ENCODE measurements around the gene DNAH2.
A peak's percentile ranks its signal among the peaks of the same experiment; 100 is the strongest.

The DNAH2 gene

DNA sequence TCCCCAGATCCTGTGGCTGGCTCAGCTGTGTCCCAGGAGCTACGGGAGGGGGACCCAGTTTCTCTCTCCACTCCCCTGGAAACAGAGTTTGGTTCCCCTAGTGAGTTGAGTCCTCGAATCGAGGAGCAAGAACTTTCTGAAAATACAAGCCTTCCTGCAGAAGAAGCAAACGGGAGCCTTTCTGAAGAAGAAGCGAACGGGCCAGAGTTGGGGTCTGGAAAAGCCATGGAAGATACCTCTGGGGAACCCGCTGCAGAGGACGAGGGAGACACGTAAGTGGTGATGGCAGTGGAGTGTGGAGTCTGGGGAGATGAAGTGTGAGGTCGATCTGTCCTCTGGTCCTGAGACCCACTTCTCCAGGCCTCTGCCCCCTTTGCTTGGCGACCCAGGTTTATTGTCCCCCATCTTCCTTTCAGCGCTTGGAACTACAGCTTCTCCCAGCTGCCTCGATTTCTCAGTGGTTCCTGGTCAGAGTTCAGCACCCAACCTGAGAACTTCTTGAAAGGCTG is 28.7 kb upstream of the DNAH2 start:
- Mint-ChIP-seq H3K27ac (peak overlapping the region; percentile 99 to 100), H3K4me1 (peaks cover 46% of the 10 kb centered on the region), H3K4me3 (peak overlapping the region; percentile 94 to 96), H3K9me3 (no peaks in the 10 kb centered on the region), H3K27me3 (no peaks in the 10 kb centered on the region)
- ATAC-seq (no peak), DNase-seq (no peak)

GRCh38 chr17:7695586-7695985 is 22.0 kb upstream of the DNAH2 start:
- no peak overlapping the region for H3K4me3 Mint-ChIP-seq
- H3K9me3 Mint-ChIP-seq = no peaks in the 10 kb centered on the region

GRCh38 chr17:7697828-7698588 is 19.5 kb upstream of the DNAH2 start:
- peaks cover 3% of the 10 kb centered on the region for H3K4me1 Mint-ChIP-seq
- DNase-seq (no peak), ATAC-seq (no peak)
- peaks cover 5% of the 10 kb centered on the region for H3K27me3 Mint-ChIP-seq
- no peak overlapping the region for H3K27ac Mint-ChIP-seq
- H3K4me3 Mint-ChIP-seq = no peak overlapping the region
- H3K9me3 Mint-ChIP-seq = no peaks in the 10 kb centered on the region

More at GRCh38 chr17:7695586-7695985, 22.0 kb upstream of the DNAH2 start:
- DNase-seq (no peak), ATAC-seq (no peak)
- H3K4me1 Mint-ChIP-seq = peaks cover 5% of the 10 kb centered on the region
- H3K27me3 Mint-ChIP-seq = no peaks in the 10 kb centered on the region
- H3K27ac Mint-ChIP-seq = no peak overlapping the region

DNA sequence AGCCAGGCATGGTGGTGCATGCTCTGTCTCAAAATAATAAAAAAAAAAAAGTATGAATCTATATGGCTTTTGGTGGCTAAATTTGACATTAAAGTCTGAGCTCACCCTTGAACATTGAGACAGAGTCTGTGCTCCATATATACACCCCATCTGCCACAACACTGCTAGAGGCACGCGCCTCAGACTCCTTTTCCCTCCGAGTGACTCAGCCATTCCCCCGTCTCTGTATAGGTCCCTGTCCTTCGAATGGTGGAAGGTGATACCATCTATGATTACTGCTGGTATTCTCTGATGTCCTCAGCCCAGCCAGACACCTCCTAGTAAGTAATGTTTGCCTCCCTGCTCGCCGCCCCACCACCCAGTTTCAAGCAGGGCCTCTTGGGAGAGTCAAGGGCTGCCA is 17.0 kb upstream of the DNAH2 start:
- DNase-seq (no peak), ATAC-seq (no peak)
- H3K27ac Mint-ChIP-seq = no peak overlapping the region
- H3K4me3 Mint-ChIP-seq = no peak overlapping the region
- H3K4me1 Mint-ChIP-seq = peaks cover 21% of the 10 kb centered on the region
- H3K9me3 Mint-ChIP-seq = no peaks in the 10 kb centered on the region
- H3K27me3 Mint-ChIP-seq = peaks cover 28% of the 10 kb centered on the region

DNA sequence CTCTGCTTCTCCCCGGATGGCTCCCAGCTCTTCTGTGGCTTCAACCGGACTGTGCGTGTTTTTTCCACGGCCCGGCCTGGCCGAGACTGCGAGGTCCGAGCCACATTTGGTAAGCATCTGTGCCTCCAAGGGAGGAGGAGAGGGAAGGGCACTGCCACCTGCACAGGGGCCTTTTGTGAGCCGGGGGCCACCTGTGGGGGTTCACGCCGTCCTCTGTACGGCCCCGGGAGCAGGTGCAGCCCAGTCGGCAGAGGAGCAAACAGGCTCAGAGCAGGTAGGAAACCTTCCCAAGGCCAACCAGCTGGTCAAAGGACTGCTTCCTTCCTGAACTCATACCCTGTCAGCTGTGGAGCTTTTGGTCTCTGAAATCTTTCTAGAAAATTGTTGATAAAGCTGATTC is 15.9 kb upstream of the DNAH2 start:
- Mint-ChIP-seq H3K27me3 (peaks cover 39% of the 10 kb centered on the region), H3K4me1 (peaks cover 31% of the 10 kb centered on the region), H3K9me3 (no peaks in the 10 kb centered on the region), H3K4me3 (no peak overlapping the region), H3K27ac (no peak overlapping the region)
- DNase-seq (no peak), ATAC-seq (no peak)

- Mint-ChIP-seq H3K27me3 (peaks cover 50% of the 10 kb centered on the region), H3K9me3 (no peaks in the 10 kb centered on the region), H3K4me1 (peaks cover 31% of the 10 kb centered on the region), H3K4me3 (no peak overlapping the region), H3K27ac (no peak overlapping the region)
- no peak for ATAC-seq
- DNase-seq = no peak
These were observed 14.8 kb upstream of the DNAH2 start for GRCh38 chr17:7702776-7703175.

DNA sequence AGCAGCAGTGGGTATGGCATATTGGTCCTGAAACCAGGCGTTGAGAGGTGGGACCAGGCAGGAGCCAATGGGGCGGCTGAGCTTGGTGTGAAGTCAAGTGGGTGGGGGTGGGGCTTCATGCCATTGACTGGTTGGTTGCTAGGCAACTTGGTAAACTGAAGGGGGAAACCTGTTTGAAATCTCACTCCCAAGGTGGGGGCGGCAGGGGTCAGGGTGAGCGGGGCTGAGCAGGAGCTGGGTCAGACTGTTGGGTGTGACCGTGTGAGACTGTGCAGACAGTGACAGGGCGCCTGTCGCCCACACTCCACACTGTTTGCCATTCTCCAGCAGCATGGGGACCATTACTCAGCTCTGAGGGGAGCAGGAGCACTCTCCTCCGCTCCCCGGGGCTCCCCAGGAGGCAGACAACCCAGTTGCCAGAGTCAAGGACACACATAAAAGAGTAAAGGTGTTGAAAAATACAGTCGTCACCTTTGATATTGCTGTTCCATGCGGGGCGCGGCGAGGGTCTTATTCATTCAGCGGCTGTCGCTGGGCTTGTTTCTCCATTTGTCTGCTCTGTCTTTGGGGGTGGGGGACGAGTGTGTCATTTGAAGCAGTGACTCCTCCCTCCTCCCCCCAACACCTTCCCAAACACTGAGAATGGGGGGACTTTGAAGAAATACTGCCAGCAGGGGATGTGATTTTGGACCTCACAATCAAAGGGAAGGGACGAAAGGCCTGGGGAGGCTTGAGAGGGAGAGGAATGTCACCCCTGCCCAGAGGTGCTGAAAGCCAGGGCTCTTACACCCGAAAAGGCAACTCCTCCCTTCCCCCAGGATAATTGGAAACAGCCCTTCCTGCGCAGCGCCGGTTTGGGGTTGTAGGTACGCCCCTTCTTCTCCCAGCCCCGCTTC is 13.7 kb upstream of the DNAH2 start:
- H3K4me3 Mint-ChIP-seq = peak overlapping the region; percentile 76 to 84
- peak overlapping the region; percentile 9 to 69 for H3K27ac Mint-ChIP-seq
- peaks cover 58% of the 10 kb centered on the region for H3K27me3 Mint-ChIP-seq
- no peaks in the 10 kb centered on the region for H3K9me3 Mint-ChIP-seq
- peaks cover 31% of the 10 kb centered on the region for H3K4me1 Mint-ChIP-seq
- peak; percentile 35 for ATAC-seq
- no peak for DNase-seq

- ATAC-seq (peak; percentile 26), DNase-seq (no peak)
- Mint-ChIP-seq H3K4me1 (peaks cover 33% of the 10 kb centered on the region), H3K27me3 (peaks cover 61% of the 10 kb centered on the region), H3K27ac (no peak within 1 kb of the TSS), H3K9me3 (no peaks in the 10 kb centered on the region), H3K4me3 (peak within 1 kb of the TSS; percentile 76 to 84)
These were observed 12.8 kb upstream of the DNAH2 start, which contains the start of gene EFNB3 for GRCh38 chr17:7704601-7705268. EFNB3 (plus strand) TSS chr17:7705202; CDS start chr17:7705599, 397 bp downstream.

DNA sequence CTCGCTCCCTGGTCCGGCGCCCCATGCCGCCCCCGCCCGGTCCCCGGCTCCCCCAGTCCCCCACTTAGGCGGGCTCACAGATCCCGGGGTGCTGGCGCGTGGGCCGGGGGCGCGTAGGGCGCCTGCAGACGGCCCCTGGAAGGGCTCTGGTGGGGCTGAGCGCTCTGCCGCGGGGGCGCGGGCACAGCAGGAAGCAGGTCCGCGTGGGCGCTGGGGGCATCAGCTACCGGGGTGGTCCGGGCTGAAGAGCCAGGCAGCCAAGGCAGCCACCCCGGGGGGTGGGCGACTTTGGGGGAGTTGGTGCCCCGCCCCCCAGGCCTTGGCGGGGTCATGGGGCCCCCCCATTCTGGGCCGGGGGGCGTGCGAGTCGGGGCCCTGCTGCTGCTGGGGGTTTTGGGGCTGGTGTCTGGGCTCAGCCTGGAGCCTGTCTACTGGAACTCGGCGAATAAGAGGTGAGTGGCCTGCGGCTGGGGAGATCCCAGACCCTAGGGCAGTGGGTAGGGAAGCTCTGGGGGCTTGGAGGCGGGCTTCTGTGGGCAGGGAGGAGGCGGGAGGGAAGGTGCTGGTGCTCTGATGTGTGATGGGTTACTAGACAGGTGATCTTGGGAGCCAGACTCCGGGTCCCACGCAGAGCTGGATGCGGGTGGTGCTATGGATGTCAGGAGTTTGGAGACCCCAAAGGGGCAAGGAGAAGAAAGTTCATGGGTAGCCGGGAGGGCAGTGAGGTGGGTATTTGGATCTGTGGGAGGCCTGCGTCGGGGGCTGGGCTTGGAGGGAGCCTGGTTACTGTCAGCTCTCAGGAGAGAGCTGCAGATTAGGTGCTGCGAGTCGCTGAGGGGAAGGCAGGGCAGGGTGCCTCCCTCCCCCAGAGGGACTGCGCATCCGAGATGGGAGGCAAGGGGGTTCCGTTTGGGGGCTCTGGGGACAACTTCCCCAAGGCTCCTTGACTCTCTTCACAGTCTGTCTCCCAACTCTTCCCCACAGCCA is 12.0 kb upstream of the DNAH2 start:
- ATAC-seq = peak; percentile 45
- H3K4me3 Mint-ChIP-seq = peak overlapping the region; percentile 9 to 76

DNA sequence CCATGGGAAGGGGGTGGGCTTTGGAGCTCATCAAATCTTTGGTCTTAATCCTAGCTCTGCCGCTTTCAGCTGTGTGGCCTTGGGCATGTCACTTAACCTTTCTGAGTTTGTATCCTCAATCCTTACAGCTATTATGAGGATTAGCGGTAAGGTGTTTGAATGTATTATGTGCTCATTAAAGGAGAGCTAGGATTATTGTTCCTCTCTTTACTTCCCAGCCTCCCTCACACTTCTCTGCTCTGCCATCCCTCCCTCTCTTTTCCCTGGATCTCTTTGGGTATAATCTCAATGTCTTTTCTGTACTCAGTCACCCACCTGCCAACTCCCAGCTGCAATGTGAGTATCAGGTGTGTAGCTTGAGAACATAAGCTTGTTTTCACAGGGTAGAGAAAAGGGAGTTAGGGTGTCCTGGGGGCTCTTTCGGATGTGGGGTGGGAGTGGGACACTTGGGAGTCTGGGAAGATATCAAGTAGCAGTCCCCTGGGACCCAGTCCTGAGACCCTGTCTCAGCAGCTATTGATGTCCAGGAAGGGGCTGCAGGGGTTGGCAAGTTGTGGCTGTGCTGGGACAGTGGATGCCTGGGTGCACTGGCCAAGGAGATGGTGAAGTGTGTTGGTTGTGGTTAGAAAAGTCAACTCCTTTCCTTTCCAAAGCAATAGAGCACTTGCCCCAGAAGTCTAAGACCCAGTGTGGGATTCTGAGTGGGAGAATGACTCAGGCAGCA is 10.8 kb upstream of the DNAH2 start:
- no peaks in the 10 kb centered on the region for H3K9me3 Mint-ChIP-seq
- H3K4me3 Mint-ChIP-seq = no peak overlapping the region
- peaks cover 82% of the 10 kb centered on the region for H3K27me3 Mint-ChIP-seq
- no peak for DNase-seq
- no peak overlapping the region for H3K27ac Mint-ChIP-seq
- peaks cover 52% of the 10 kb centered on the region for H3K4me1 Mint-ChIP-seq
- no peak for ATAC-seq

More for the DNA sequence above, 12.0 kb upstream of the DNAH2 start:
- Mint-ChIP-seq H3K27ac (no peak overlapping the region), H3K27me3 (peaks cover 69% of the 10 kb centered on the region), H3K4me1 (peaks cover 42% of the 10 kb centered on the region), H3K9me3 (no peaks in the 10 kb centered on the region)
- no peak for DNase-seq

DNA sequence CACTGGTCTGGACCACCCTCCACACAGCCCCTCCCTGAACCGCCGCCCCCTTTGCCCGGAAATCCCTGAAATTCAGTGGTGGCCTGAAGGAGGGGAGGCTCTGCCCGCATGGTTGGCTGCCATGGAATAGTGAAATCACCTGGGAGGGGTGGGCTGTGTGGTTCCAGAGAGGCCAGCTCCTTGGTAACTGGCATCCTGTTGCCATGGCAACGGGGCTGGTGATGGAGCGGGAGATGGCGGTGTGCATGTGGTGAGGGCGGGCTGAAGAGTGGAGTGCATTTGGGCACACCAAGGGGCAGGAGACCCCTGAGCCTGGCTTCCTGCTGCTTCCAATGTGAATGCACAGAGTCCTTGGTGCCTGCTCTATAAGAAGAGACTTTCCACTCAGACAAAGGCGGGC is 10.1 kb upstream of the DNAH2 start:
- H3K27ac Mint-ChIP-seq = no peak overlapping the region
- peaks cover 88% of the 10 kb centered on the region for H3K27me3 Mint-ChIP-seq
- no peak for DNase-seq

DNA sequence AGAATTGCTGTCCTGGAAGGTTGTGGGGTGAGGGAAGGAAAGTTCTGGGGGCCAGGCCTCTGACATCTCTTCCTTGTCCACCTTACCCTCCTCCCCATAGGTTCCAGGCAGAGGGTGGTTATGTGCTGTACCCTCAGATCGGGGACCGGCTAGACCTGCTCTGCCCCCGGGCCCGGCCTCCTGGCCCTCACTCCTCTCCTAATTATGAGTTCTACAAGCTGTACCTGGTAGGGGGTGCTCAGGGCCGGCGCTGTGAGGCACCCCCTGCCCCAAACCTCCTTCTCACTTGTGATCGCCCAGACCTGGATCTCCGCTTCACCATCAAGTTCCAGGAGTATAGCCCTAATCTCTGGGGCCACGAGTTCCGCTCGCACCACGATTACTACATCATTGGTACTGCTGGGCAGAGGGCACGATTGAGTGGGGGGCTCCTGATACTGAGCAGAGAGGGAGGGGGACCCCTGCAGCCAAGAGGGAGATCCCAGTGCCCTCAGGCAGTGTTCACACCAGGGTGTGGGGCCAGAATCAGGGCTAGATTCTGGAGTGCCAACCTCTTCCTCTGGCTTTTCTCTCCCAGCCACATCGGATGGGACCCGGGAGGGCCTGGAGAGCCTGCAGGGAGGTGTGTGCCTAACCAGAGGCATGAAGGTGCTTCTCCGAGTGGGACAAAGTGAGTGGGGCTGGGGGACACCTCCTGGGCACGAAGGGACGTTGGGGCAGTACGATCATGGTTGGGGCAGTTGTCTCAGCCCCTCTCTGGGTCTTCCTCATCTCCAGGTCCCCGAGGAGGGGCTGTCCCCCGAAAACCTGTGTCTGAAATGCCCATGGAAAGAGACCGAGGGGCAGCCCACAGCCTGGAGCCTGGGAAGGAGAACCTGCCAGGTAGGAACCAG is 9.4 kb upstream of the DNAH2 start:
- no peak overlapping the region for H3K4me3 Mint-ChIP-seq
- no peak overlapping the region for H3K27ac Mint-ChIP-seq

More for the DNA sequence above, 10.1 kb upstream of the DNAH2 start:
- Mint-ChIP-seq H3K4me1 (peaks cover 56% of the 10 kb centered on the region), H3K9me3 (no peaks in the 10 kb centered on the region), H3K4me3 (no peak overlapping the region)
- ATAC-seq = no peak

GRCh38 chr17:7709031-7709430 is 8.5 kb upstream of the DNAH2 start:
- Mint-ChIP-seq H3K27ac (no peak overlapping the region), H3K27me3 (peaks cover 89% of the 10 kb centered on the region), H3K4me3 (no peak overlapping the region), H3K4me1 (peaks cover 57% of the 10 kb centered on the region), H3K9me3 (no peaks in the 10 kb centered on the region)
- ATAC-seq (no peak), DNase-seq (no peak)

More for the DNA sequence above, 9.4 kb upstream of the DNAH2 start:
- ATAC-seq (no peak), DNase-seq (no peak)
- Mint-ChIP-seq H3K4me1 (peaks cover 60% of the 10 kb centered on the region), H3K27me3 (peaks cover 89% of the 10 kb centered on the region), H3K9me3 (no peaks in the 10 kb centered on the region)

Measured in stimulated activated naive CD8-positive, alpha-beta T cell treated with anti-CD3 and anti-CD28 coated beads, Interleukin-15, amount 100 ng/mL, for 72 hours (primary cell).